GM23248 (cell line): Measurements from ENCODE around the gene PADI3. TPM values are rescaled to one million over a fixed set of nuclear protein-coding genes. Genes with fewer than 3 reads are reported as not detected.

Experiments used
- DNase-seq: peaks from one replicate; pipeline ENCODE4 v3.0.0-alpha.2; 2015
- H2AFZ ChIP-seq: fragments of 200-600 bp; sonication (generic); 2 replicates; pipeline ENCODE4 v1.6.1; 2016; ENCODE audit warnings: antibody characterized with exemption
- H3F3A ChIP-seq: fragments of 200-600 bp; sonication (generic); 2 replicates; pipeline ENCODE4 v1.6.1; 2016; ENCODE audit warnings: mild to moderate bottlenecking, antibody characterized with exemption, mixed run types; ENCODE audit not compliant: insufficient read depth
- H3K27ac ChIP-seq: fragments of 200-600 bp; sonication (generic); 2 replicates; pipeline ENCODE4 v1.5.1; 2016; ENCODE audit warnings: mild to moderate bottlenecking
- H3K27me3 ChIP-seq: fragments of 200-600 bp; sonication (generic); replicated peaks from 2 replicates; pipeline ENCODE4 v1.6.1; 2016; ENCODE audit warnings: mild to moderate bottlenecking; ENCODE audit not compliant: insufficient read depth
- H3K36me3 ChIP-seq: fragments of 200-600 bp; sonication (generic); 2 replicates; pipeline ENCODE4 v1.6.1; 2016; ENCODE audit warnings: low read depth, mild to moderate bottlenecking
- H3K4me1 ChIP-seq: fragments of 200-600 bp; sonication (generic); 2 replicates; pipeline ENCODE4 v1.6.1; 2016; ENCODE audit warnings: mild to moderate bottlenecking; ENCODE audit not compliant: insufficient read depth
- H3K4me2 ChIP-seq: fragments of 200-600 bp; sonication (generic); one replicate; pipeline ENCODE4 v1.6.1; 2016; ENCODE audit warnings: mild to moderate bottlenecking; ENCODE audit not compliant: unreplicated experiment
- H3K4me3 ChIP-seq: fragments of 200-600 bp; sonication (generic); 2 replicates; pipeline ENCODE4 v1.5.1; 2016; ENCODE audit warnings: mild to moderate bottlenecking
- H3K79me2 ChIP-seq: fragments of 200-600 bp; sonication (generic); 2 replicates; pipeline ENCODE4 v1.6.1; 2016; ENCODE audit warnings: mild to moderate bottlenecking; ENCODE audit not compliant: insufficient read depth
- H3K9ac ChIP-seq: fragments of 200-600 bp; sonication (generic); 2 replicates; pipeline ENCODE4 v1.6.1; 2016; ENCODE audit warnings: mild to moderate bottlenecking
- H3K9me2 ChIP-seq: fragments of 200-600 bp; sonication (generic); 2 replicates; pipeline ENCODE4 v1.6.1; 2016; ENCODE audit warnings: mixed run types, mild to moderate bottlenecking, moderate library complexity; ENCODE audit not compliant: insufficient read depth
- H3K9me3 ChIP-seq: fragments of 200-600 bp; sonication (generic); one replicate; pipeline ENCODE4 v1.6.1; 2017; ENCODE audit warnings: low read depth
- H4K20me1 ChIP-seq: fragments of 200-600 bp; sonication (generic); 2 replicates; pipeline ENCODE4 v1.6.0; 2016; ENCODE audit not compliant: insufficient read depth
- EZH2 ChIP-seq: fragments of 200-600 bp; sonication (generic); IDR thresholded peaks from 2 replicates; pipeline ENCODE4 v1.6.1; 2018; ENCODE audit warnings: antibody characterized with exemption, mild to moderate bottlenecking; ENCODE audit not compliant: insufficient read depth, poor library complexity, severe bottlenecking
- EZH2phosphoT487 ChIP-seq: fragments of 200-600 bp; sonication (generic); IDR thresholded peaks from 2 replicates; pipeline ENCODE4 v1.6.1; 2018; ENCODE audit warnings: antibody characterized with exemption, moderate library complexity, mild to moderate bottlenecking, low read depth; ENCODE audit not compliant: insufficient read depth
- WGBS, 2 experiments: methylation state at CpG; one replicate each; pipeline ENCODE4 v1.1.6; 2015 to 2017; ENCODE audit warnings: low lambda C conversion rate in 2 of 2, low coverage in 1 of 2; ENCODE audit errors: missing lambda C conversion rate in 2 of 2; 5-methylcytosine and 5-hydroxymethylcytosine counted together
- in situ Hi-C: fragments of 300-500 bp; cut with MboI; formaldehyde crosslinking; loops from 2 replicates; pipeline ENCODE4 v1.15.0; 2020
- polyA plus RNA-seq: library from polyadenylated mRNA; unstranded; fragments of >200 nt; fragmentation: Nextera tagmentation; extraction: Ambion mirVana; gene quantifications from 2 replicates; pipeline ENCODE4 v1.2.1, GENCODE V29; 2016
- total RNA-seq: library from RNA; depleted of rRNA; stranded (reverse); fragments of >200 nt; shearing (Covaris generic); gene quantifications from 2 replicates; pipeline ENCODE4 v1.2.3, GENCODE V29; 2014

PADI3 gene
- total and polyA plus RNA-seq, 2 experiments from 2014 or later = not detected

DNA sequence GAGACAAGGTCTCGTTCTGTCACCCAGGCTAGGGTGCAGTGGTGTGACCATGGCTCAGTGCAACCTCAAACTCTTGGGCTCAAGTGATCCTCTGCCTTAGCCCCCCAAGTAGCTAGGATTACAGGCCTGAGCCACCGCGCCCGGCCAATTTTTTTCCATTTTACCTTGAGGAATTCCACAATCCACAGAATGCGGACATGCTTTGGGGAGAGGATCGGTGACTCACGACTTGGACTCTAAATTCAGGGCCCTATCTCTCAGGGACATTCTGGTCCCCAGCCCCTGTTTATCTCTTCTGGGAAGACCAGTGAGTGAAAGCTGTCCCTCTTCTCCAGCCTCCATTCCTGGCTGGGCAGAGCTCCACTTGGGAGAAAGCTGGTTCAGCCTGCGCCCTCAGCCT is 38.7 kb upstream of the PADI3 start:
- in situ Hi-C loops = no loop called here

DNA sequence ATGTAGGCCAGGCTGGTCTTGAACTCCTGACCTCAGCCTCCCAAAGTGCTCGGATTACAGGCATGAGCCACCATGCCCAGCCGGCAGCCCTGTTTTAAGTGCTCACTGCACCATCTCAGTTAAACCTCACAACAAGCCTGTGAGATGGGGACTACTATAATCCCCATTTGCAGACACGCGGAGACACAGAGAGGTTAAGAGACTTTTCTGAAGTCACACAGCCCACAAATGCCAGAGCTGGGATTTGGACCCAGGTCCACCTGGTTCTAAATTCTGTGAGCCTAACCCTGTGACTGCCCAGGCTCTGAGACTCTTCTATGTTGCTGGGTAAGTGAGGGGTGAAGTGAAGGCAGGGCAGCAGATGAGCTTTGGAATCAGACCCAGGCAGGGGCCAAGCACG is 37.5 kb upstream of the PADI3 start:
- Histone ChIP-seq H3K4me1 (peaks cover 19% of the 10 kb centered on the region), H4K20me1 (no peaks in the 10 kb centered on the region), H3K36me3 (no peaks in the 10 kb centered on the region), H3K27me3 (no peaks in the 10 kb centered on the region; the same call in 1 of the 2 replicates), H3F3A (no peaks in the 10 kb centered on the region), H3K79me2 (no peaks in the 10 kb centered on the region), H3K27ac (no peak overlapping the region), H3K4me2 (no peak overlapping the region), H3K9me2 (no peaks in the 10 kb centered on the region), H3K4me3 (no peak overlapping the region), H3K9ac (no peak overlapping the region), H3K9me3 (no peaks in the 10 kb centered on the region), H2AFZ (no peak overlapping the region)
- no peak for TF ChIP-seq EZH2
- TF ChIP-seq EZH2phosphoT487 = no peak
- 91 to 98% methylated on average over 5 of the region's 5 CpGs for WGBS, 2 experiments
- in situ Hi-C loops = no loop called here
- no peak for DNase-seq

More for the DNA sequence above, 38.7 kb upstream of the PADI3 start:
- Histone ChIP-seq H3K4me2 (no peak overlapping the region), H3K27ac (no peak overlapping the region), H3F3A (no peaks in the 10 kb centered on the region), H3K9me3 (no peaks in the 10 kb centered on the region), H3K9me2 (no peaks in the 10 kb centered on the region), H3K36me3 (no peaks in the 10 kb centered on the region), H3K27me3 (no peaks in the 10 kb centered on the region; the same call in 1 of the 2 replicates), H3K4me3 (no peak overlapping the region), H3K4me1 (peaks cover 18% of the 10 kb centered on the region), H3K9ac (no peak overlapping the region), H2AFZ (no peak overlapping the region), H3K79me2 (no peaks in the 10 kb centered on the region), H4K20me1 (no peaks in the 10 kb centered on the region)
- TF ChIP-seq EZH2phosphoT487 (no peak), EZH2 (no peak)
- no peak for DNase-seq
- WGBS, 2 experiments = 97 to 99% methylated on average over 8 of the region's 8 CpGs

GRCh38 chr1:17212009-17212408 is 36.9 kb upstream of the PADI3 start:
- no peak overlapping the region for H3K4me2 ChIP-seq
- in situ Hi-C loops = no loop called here
- peaks cover 19% of the 10 kb centered on the region for H3K4me1 ChIP-seq
- 75 to 78% methylated on average over 8 to 10 of the region's 10 CpGs for WGBS, 2 experiments
- no peak overlapping the region for H3K4me3 ChIP-seq
- no peaks in the 10 kb centered on the region; the same call in 1 of the 2 replicates for H3K27me3 ChIP-seq
- H3K9ac ChIP-seq = no peak overlapping the region
- H3K9me2 ChIP-seq = no peaks in the 10 kb centered on the region
- no peaks in the 10 kb centered on the region for H3K36me3 ChIP-seq
- DNase-seq = no peak
- no peaks in the 10 kb centered on the region for H3K79me2 ChIP-seq
- H2AFZ ChIP-seq = no peak overlapping the region
- H4K20me1 ChIP-seq = no peaks in the 10 kb centered on the region
- H3K27ac ChIP-seq = no peak overlapping the region
- no peaks in the 10 kb centered on the region for H3F3A ChIP-seq
- no peaks in the 10 kb centered on the region for H3K9me3 ChIP-seq
- TF ChIP-seq EZH2 (no peak), EZH2phosphoT487 (no peak)

DNA sequence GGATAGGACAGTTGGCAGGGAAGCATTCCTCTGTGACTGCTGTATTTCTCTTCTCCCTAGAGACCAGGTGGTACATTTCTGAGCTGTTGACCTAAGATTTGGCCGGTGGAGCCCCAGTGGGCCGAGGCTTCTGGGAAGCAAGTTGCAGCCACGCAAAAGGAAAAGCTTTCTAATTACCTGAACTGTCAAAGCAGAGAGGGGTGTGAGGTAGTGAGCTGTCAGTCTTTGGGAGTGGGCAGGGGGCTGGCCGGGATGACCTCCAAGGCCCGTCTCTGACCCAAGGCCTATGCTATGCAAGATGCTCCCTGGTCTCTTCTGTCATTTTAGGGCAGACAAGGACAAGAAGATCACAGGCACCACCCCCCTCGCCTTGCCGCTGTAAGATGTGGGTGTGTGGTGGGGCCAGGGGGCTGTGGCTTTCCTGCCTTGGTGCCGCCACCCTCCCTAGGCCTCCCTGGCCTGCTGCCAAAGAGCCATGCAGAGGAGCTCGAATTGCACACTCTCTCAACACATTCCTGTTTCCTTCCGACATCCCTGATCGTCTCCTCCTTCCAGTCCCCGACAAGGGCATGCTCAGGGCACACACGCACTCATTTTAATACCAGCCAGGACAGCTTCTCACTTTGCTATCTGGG is 36.3 kb upstream of the PADI3 start:
- H3K27ac ChIP-seq = no peak overlapping the region
- H3K4me1 ChIP-seq = peaks cover 18% of the 10 kb centered on the region
- no peaks in the 10 kb centered on the region for H3K9me2 ChIP-seq
- H3K9ac ChIP-seq = no peak overlapping the region
- WGBS, 2 experiments = 69 to 73% methylated on average over 12 to 13 of the region's 13 CpGs
- TF ChIP-seq EZH2phosphoT487 (no peak), EZH2 (no peak)
- no peak overlapping the region for H3K4me3 ChIP-seq
- H3F3A ChIP-seq = no peaks in the 10 kb centered on the region
- H3K79me2 ChIP-seq = no peaks in the 10 kb centered on the region
- no peak overlapping the region for H3K4me2 ChIP-seq
- H2AFZ ChIP-seq = no peak overlapping the region
- H3K36me3 ChIP-seq = no peaks in the 10 kb centered on the region
- H3K9me3 ChIP-seq = no peaks in the 10 kb centered on the region
- in situ Hi-C loops = no loop called here
- peaks cover 2% of the 10 kb centered on the region; the same call in 1 of the 2 replicates for H3K27me3 ChIP-seq
- H4K20me1 ChIP-seq = no peaks in the 10 kb centered on the region
- DNase-seq = peak; percentile 56
